ENCODE results near the gene NFKB1.

Gene NFKB1

DNA sequence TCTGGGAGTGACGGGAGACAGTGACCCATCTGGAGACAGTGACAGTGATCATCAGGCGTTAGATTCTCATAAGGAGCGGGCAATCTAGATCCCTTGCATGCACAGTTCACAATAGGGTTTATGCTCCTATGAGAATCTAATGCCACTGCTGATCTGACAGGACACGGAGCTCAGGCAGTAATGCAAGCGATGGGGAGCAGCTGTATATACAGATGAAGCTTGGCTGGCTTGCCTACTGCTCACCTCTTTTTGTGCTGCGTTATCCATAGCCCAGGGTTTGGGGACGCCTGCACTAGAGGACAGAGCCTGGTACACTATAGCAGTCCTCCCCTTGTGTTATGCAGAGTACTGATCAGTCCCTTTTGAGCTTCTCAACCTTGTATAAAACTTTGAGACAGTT, 23.5 kb downstream of the NFKB1 start:
- H3K27me3 ChIP-seq (ENCODE audit: insufficient read depth, poor library complexity, severe bottlenecking) = no peaks in the 10 kb centered on the region
- DNase-seq (ENCODE audit: low read depth in 1 of 2, low spot score in 1 of 2) = no peak
- peak overlapping the region; percentile 13; the same call in 1 of the 2 replicates for H3K27ac ChIP-seq (replicated peaks)
- no peak overlapping the region for H3K4me3 ChIP-seq (replicated peaks; ENCODE audit: insufficient read depth, low read length)
- TF ChIP-seq SPI1 (IDR thresholded peaks at IDR 0.05; ENCODE audit: borderline replicate concordance, low read depth) (no peak), GABPA (IDR thresholded peaks at IDR 0.05; ENCODE audit: low read depth) (no peak), POLR2AphosphoS5 (IDR thresholded peaks at IDR 0.05; ENCODE audit: low read depth) (no peak)
- TF ChIP-seq, protein P1, sequence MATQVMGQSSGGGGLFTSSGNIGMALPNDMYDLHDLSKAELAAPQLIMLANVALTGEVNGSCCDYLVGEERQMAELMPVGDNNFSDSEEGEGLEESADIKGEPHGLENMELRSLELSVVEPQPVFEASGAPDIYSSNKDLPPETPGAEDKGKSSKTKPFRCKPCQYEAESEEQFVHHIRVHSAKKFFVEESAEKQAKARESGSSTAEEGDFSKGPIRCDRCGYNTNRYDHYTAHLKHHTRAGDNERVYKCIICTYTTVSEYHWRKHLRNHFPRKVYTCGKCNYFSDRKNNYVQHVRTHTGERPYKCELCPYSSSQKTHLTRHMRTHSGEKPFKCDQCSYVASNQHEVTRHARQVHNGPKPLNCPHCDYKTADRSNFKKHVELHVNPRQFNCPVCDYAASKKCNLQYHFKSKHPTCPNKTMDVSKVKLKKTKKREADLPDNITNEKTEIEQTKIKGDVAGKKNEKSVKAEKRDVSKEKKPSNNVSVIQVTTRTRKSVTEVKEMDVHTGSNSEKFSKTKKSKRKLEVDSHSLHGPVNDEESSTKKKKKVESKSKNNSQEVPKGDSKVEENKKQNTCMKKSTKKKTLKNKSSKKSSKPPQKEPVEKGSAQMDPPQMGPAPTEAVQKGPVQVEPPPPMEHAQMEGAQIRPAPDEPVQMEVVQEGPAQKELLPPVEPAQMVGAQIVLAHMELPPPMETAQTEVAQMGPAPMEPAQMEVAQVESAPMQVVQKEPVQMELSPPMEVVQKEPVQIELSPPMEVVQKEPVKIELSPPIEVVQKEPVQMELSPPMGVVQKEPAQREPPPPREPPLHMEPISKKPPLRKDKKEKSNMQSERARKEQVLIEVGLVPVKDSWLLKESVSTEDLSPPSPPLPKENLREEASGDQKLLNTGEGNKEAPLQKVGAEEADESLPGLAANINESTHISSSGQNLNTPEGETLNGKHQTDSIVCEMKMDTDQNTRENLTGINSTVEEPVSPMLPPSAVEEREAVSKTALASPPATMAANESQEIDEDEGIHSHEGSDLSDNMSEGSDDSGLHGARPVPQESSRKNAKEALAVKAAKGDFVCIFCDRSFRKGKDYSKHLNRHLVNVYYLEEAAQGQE (IDR thresholded peaks at IDR 0.05; ENCODE audit: insufficient replicate concordance, low read depth) = no peak
- TF ChIP-seq, protein P2, sequence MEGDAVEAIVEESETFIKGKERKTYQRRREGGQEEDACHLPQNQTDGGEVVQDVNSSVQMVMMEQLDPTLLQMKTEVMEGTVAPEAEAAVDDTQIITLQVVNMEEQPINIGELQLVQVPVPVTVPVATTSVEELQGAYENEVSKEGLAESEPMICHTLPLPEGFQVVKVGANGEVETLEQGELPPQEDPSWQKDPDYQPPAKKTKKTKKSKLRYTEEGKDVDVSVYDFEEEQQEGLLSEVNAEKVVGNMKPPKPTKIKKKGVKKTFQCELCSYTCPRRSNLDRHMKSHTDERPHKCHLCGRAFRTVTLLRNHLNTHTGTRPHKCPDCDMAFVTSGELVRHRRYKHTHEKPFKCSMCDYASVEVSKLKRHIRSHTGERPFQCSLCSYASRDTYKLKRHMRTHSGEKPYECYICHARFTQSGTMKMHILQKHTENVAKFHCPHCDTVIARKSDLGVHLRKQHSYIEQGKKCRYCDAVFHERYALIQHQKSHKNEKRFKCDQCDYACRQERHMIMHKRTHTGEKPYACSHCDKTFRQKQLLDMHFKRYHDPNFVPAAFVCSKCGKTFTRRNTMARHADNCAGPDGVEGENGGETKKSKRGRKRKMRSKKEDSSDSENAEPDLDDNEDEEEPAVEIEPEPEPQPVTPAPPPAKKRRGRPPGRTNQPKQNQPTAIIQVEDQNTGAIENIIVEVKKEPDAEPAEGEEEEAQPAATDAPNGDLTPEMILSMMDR (IDR thresholded peaks at IDR 0.05; ENCODE audit: insufficient read depth, low read length) = no peak

DNA sequence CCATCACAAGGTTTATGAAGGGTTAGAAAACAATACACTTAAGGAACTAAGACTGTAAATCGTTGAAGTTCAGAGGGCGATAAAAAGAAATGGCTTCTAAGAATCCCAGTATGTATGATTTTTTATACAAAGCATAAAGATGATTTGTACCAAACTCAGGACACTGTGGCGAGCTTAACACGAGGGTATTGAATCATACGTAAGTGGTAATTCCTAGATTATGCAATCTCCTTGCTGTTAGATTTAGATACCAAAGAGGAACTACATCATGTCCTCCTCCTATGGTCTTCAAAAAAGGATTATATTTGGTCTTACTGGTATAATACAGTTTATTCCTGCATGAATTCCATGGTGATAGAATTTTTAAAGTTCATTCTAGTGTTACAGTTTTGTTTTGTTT, 23.9 kb downstream of the NFKB1 start:
- Histone ChIP-seq H3K27ac (replicated peaks) (peak overlapping the region; percentile 13; the same call in 1 of the 2 replicates), H3K4me3 (replicated peaks; ENCODE audit: insufficient read depth, low read length) (no peak overlapping the region), H3K27me3 (ENCODE audit: insufficient read depth, poor library complexity, severe bottlenecking) (no peaks in the 10 kb centered on the region)
- TF ChIP-seq, protein P2 (IDR thresholded peaks at IDR 0.05; ENCODE audit: insufficient read depth, low read length) = no peak
- TF ChIP-seq SPI1 (IDR thresholded peaks at IDR 0.05; ENCODE audit: borderline replicate concordance, low read depth) (peak; percentile 31; the same call in 1 of the 2 replicates), POLR2AphosphoS5 (IDR thresholded peaks at IDR 0.05; ENCODE audit: low read depth) (no peak)
- TF ChIP-seq, protein P1 (IDR thresholded peaks at IDR 0.05; ENCODE audit: insufficient replicate concordance, low read depth) = no peak
- DNase-seq (ENCODE audit: low read depth in 1 of 2, low spot score in 1 of 2) = peak; percentile 33 to 39

DNA sequence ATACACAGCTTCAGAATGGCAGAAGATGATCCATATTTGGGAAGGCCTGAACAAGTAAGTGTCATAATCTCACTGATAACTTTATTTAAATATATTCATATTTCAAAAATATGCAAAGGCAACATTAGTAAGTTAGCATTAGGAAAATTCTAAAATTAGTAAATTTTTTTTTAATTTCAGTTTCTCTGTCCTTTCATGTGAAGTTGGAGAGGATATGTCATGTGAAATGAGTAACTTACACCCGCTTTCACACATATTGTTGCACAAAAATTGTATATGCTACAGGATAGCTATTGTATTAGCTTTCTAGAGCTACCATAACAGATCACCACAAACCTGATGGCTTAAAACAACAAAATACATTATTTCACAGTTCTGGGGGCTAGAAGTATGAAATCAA, 24.3 kb downstream of the NFKB1 start:
- no peak for DNase-seq (ENCODE audit: low read depth in 1 of 2, low spot score in 1 of 2)
- H3K27me3 ChIP-seq (ENCODE audit: insufficient read depth, poor library complexity, severe bottlenecking) = no peaks in the 10 kb centered on the region
- no peak for TF ChIP-seq GABPA (IDR thresholded peaks at IDR 0.05; ENCODE audit: low read depth)
- TF ChIP-seq, protein P1 (IDR thresholded peaks at IDR 0.05; ENCODE audit: insufficient replicate concordance, low read depth) = no peak
- no peak for TF ChIP-seq SPI1 (IDR thresholded peaks at IDR 0.05; ENCODE audit: borderline replicate concordance, low read depth)
- TF ChIP-seq, protein P2 (IDR thresholded peaks at IDR 0.05; ENCODE audit: insufficient read depth, low read length) = no peak
- TF ChIP-seq POLR2AphosphoS5 (IDR thresholded peaks at IDR 0.05; ENCODE audit: low read depth) = no peak
- no peak overlapping the region for H3K4me3 ChIP-seq (replicated peaks; ENCODE audit: insufficient read depth, low read length)
- no peak overlapping the region for H3K27ac ChIP-seq (replicated peaks)
